Stimulated activated CD4-positive, alpha-beta T cell treated with anti-CD3 and anti-CD28 coated beads, TNF-alpha, amount 100 ng/mL, for 1 hour (primary cell): ENCODE results near the gene TAOK2.

ENCODE experiments used
- DNase-seq, 3 donors: peaks; one replicate each; pipeline ENCODE4 v3.0.0-alpha.2; 2020; ENCODE audit warnings: low read depth in 3 of 3, low spot score in 1 of 3

The TAOK2 gene

GRCh38 chr16:29986931-29987330 lies 13.3 kb downstream of the TAOK2 start:
- DNase-seq = no peak

GRCh38 chr16:29987371-29988085 lies 13.9 kb downstream of the TAOK2 start:
- DNase-seq = no peak

GRCh38 chr16:29988346-29989075 lies 14.8 kb downstream of the TAOK2 start:
- DNase-seq = no peak

- DNase-seq = no peak
Measured at GRCh38 chr16:29989111-29989858, 15.6 kb downstream of the TAOK2 start.

GRCh38 chr16:29990034-29990433 lies 16.4 kb downstream of the TAOK2 start:
- no peak for DNase-seq

- DNase-seq = no peak
Measured at GRCh38 chr16:29990883-29991570, 17.4 kb downstream of the TAOK2 start.

- no peak for DNase-seq
Measured at GRCh38 chr16:29991571-29991904, 17.9 kb downstream of the TAOK2 start.

GRCh38 chr16:29992344-29992967 lies 18.8 kb downstream of the TAOK2 start:
- DNase-seq = no peak

GRCh38 chr16:29993191-29993902 lies 19.7 kb downstream of the TAOK2 start:
- no peak for DNase-seq

- DNase-seq = no peak
Measured at GRCh38 chr16:29993903-29994599, 20.4 kb downstream of the TAOK2 start.

- peak in 1 of 3 donors; percentile 64 for DNase-seq
Measured at GRCh38 chr16:29994600-29995323, 21.1 kb downstream of the TAOK2 start.

GRCh38 chr16:29995324-29995910 lies 21.7 kb downstream of the TAOK2 start, which contains the start of gene HIRIP3:
HIRIP3 (minus strand) TSS chr16:29995617; CDS start chr16:29995605, 12 bp downstream.
- DNase-seq = peak; percentile 60 to 78 (median 71)

- DNase-seq = peak; percentile 97 to 99 (median 97)
Measured at GRCh38 chr16:29995911-29996765, 22.5 kb downstream of the TAOK2 start, which contains the start of gene INO80E. INO80E (plus strand) TSS chr16:29996241; CDS start chr16:29996311, 70 bp downstream.

- DNase-seq = no peak
Measured at GRCh38 chr16:29996766-29997250, 23.1 kb downstream of the TAOK2 start.

GRCh38 chr16:29999605-30000004 lies 25.9 kb downstream of the TAOK2 start:
- DNase-seq = no peak

GRCh38 chr16:30000735-30001631 lies 27.3 kb downstream of the TAOK2 start:
- DNase-seq = no peak
